ENCODE measurements around the gene NOB1. TPM values are rescaled to one million over a fixed set of nuclear protein-coding genes. Genes with fewer than 3 reads are reported as not detected.

NOB1 gene
- total and polyA plus RNA-seq, 2 experiments from 2014 or later = 41.4 to 56.6 TPM

DNA sequence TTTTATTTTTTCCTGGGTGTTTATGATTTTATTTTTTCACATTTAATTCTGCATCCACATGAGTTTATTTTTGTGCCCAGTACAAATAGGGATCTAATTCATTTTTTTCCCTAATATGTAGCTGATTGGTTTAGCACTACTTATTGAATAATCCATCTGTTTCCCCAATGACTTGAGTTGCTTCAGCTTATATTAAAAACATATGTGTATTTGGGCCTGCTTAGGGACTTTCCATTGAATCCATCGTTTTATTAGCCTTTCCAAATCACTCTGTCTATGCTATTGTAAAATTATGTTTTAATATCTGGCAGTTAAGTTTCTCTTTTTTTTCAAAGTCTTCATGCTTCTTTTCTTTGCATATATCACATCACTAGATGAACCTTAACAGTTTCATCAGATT is 49.6 kb upstream of the NOB1 start:
- H3F3A ChIP-seq (replicated peaks; ENCODE audit: low read depth) = no peaks in the 10 kb centered on the region
- H3K27ac ChIP-seq (ENCODE audit: low read depth) = no peak overlapping the region
- no peaks in the 10 kb centered on the region for H3K27me3 Mint-ChIP-seq (ENCODE audit: insufficient read depth, low read depth, poor library complexity)
- no peak overlapping the region for H3K4me3 Mint-ChIP-seq
- no peak overlapping the region for H2AFZ ChIP-seq
- H3K36me3 Mint-ChIP-seq (ENCODE audit: low read depth) = peaks cover 9% of the 10 kb centered on the region
- DNase-seq (ENCODE audit: low spot score) (no peak), ATAC-seq (no peak)
- H3K4me1 ChIP-seq (ENCODE audit: insufficient read depth) = no peaks in the 10 kb centered on the region
- H3K27me3 ChIP-seq (ENCODE audit: insufficient read depth) = no peaks in the 10 kb centered on the region
- no peaks in the 10 kb centered on the region for H3K79me2 ChIP-seq (replicated peaks; ENCODE audit: insufficient read depth)
- no peak for TF ChIP-seq NANOG (IDR thresholded peaks at IDR 0.05; ENCODE audit: borderline replicate concordance)
- TF ChIP-seq EZH2 (IDR thresholded peaks at IDR 0.05; ENCODE audit: low read depth, unreplicated experiment) = no peak
- TF ChIP-seq, protein P1, sequence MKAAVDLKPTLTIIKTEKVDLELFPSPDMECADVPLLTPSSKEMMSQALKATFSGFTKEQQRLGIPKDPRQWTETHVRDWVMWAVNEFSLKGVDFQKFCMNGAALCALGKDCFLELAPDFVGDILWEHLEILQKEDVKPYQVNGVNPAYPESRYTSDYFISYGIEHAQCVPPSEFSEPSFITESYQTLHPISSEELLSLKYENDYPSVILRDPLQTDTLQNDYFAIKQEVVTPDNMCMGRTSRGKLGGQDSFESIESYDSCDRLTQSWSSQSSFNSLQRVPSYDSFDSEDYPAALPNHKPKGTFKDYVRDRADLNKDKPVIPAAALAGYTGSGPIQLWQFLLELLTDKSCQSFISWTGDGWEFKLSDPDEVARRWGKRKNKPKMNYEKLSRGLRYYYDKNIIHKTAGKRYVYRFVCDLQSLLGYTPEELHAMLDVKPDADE (IDR thresholded peaks at IDR 0.05) = no peak
- TF ChIP-seq, protein P2, sequence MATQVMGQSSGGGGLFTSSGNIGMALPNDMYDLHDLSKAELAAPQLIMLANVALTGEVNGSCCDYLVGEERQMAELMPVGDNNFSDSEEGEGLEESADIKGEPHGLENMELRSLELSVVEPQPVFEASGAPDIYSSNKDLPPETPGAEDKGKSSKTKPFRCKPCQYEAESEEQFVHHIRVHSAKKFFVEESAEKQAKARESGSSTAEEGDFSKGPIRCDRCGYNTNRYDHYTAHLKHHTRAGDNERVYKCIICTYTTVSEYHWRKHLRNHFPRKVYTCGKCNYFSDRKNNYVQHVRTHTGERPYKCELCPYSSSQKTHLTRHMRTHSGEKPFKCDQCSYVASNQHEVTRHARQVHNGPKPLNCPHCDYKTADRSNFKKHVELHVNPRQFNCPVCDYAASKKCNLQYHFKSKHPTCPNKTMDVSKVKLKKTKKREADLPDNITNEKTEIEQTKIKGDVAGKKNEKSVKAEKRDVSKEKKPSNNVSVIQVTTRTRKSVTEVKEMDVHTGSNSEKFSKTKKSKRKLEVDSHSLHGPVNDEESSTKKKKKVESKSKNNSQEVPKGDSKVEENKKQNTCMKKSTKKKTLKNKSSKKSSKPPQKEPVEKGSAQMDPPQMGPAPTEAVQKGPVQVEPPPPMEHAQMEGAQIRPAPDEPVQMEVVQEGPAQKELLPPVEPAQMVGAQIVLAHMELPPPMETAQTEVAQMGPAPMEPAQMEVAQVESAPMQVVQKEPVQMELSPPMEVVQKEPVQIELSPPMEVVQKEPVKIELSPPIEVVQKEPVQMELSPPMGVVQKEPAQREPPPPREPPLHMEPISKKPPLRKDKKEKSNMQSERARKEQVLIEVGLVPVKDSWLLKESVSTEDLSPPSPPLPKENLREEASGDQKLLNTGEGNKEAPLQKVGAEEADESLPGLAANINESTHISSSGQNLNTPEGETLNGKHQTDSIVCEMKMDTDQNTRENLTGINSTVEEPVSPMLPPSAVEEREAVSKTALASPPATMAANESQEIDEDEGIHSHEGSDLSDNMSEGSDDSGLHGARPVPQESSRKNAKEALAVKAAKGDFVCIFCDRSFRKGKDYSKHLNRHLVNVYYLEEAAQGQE (IDR thresholded peaks at IDR 0.05; ENCODE audit: unreplicated experiment) = no peak
- TF ChIP-seq, protein P3, sequence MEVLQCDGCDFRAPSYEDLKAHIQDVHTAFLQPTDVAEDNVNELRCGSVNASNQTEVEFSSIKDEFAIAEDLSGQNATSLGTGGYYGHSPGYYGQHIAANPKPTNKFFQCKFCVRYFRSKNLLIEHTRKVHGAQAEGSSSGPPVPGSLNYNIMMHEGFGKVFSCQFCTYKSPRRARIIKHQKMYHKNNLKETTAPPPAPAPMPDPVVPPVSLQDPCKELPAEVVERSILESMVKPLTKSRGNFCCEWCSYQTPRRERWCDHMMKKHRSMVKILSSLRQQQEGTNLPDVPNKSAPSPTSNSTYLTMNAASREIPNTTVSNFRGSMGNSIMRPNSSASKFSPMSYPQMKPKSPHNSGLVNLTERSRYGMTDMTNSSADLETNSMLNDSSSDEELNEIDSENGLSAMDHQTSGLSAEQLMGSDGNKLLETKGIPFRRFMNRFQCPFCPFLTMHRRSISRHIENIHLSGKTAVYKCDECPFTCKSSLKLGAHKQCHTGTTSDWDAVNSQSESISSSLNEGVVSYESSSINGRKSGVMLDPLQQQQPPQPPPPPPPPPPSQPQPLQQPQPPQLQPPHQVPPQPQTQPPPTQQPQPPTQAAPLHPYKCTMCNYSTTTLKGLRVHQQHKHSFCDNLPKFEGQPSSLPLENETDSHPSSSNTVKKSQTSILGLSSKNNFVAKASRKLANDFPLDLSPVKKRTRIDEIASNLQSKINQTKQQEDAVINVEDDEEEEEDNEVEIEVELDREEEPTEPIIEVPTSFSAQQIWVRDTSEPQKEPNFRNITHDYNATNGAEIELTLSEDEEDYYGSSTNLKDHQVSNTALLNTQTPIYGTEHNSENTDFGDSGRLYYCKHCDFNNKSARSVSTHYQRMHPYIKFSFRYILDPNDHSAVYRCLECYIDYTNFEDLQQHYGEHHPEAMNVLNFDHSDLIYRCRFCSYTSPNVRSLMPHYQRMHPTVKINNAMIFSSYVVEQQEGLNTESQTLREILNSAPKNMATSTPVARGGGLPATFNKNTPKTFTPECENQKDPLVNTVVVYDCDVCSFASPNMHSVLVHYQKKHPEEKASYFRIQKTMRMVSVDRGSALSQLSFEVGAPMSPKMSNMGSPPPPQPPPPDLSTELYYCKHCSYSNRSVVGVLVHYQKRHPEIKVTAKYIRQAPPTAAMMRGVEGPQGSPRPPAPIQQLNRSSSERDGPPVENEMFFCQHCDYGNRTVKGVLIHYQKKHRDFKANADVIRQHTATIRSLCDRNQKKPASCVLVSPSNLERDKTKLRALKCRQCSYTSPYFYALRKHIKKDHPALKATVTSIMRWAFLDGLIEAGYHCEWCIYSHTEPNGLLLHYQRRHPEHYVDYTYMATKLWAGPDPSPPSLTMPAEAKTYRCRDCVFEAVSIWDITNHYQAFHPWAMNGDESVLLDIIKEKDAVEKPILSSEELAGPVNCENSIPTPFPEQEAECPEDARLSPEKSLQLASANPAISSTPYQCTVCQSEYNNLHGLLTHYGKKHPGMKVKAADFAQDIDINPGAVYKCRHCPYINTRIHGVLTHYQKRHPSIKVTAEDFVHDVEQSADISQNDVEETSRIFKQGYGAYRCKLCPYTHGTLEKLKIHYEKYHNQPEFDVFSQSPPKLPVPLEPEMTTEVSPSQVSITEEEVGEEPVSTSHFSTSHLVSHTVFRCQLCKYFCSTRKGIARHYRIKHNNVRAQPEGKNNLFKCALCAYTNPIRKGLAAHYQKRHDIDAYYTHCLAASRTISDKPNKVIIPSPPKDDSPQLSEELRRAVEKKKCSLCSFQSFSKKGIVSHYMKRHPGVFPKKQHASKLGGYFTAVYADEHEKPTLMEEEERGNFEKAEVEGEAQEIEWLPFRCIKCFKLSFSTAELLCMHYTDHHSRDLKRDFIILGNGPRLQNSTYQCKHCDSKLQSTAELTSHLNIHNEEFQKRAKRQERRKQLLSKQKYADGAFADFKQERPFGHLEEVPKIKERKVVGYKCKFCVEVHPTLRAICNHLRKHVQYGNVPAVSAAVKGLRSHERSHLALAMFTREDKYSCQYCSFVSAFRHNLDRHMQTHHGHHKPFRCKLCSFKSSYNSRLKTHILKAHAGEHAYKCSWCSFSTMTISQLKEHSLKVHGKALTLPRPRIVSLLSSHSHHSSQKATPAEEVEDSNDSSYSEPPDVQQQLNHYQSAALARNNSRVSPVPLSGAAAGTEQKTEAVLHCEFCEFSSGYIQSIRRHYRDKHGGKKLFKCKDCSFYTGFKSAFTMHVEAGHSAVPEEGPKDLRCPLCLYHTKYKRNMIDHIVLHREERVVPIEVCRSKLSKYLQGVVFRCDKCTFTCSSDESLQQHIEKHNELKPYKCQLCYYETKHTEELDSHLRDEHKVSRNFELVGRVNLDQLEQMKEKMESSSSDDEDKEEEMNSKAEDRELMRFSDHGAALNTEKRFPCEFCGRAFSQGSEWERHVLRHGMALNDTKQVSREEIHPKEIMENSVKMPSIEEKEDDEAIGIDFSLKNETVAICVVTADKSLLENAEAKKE (CRISPR knock-in tag; IDR thresholded peaks at IDR 0.05) = no peak
- no peak for TF ChIP-seq ZNF114 (CRISPR knock-in tag; IDR thresholded peaks at IDR 0.05)
- no peak for TF ChIP-seq POLR2AphosphoS5 (IDR thresholded peaks at IDR 0.05; ENCODE audit: low read depth)
- TF ChIP-seq EZH2phosphoT487 (IDR thresholded peaks at IDR 0.05; ENCODE audit: unreplicated experiment) = no peak
- TF ChIP-seq, protein P4, sequence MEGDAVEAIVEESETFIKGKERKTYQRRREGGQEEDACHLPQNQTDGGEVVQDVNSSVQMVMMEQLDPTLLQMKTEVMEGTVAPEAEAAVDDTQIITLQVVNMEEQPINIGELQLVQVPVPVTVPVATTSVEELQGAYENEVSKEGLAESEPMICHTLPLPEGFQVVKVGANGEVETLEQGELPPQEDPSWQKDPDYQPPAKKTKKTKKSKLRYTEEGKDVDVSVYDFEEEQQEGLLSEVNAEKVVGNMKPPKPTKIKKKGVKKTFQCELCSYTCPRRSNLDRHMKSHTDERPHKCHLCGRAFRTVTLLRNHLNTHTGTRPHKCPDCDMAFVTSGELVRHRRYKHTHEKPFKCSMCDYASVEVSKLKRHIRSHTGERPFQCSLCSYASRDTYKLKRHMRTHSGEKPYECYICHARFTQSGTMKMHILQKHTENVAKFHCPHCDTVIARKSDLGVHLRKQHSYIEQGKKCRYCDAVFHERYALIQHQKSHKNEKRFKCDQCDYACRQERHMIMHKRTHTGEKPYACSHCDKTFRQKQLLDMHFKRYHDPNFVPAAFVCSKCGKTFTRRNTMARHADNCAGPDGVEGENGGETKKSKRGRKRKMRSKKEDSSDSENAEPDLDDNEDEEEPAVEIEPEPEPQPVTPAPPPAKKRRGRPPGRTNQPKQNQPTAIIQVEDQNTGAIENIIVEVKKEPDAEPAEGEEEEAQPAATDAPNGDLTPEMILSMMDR (conservative IDR thresholded peaks at IDR 0.05; ENCODE audit: low read depth in 2 of 2) = no peak
- no peak for TF ChIP-seq ZNF331 (CRISPR knock-in tag; IDR thresholded peaks at IDR 0.05; ENCODE audit: low read depth)
- TF ChIP-seq JUNB (IDR thresholded peaks at IDR 0.05; ENCODE audit: unreplicated experiment) = no peak
- TF ChIP-seq CREB1 (CRISPR knock-in tag; IDR thresholded peaks at IDR 0.05; ENCODE audit: low read depth) = no peak
- no peak for TF ChIP-seq STAT1 (IDR thresholded peaks at IDR 0.05; ENCODE audit: unreplicated experiment)
- H4K20me1 ChIP-seq (replicated peaks; ENCODE audit: insufficient read depth) = no peaks in the 10 kb centered on the region
- H3K9me3 Mint-ChIP-seq = no peaks in the 10 kb centered on the region
- H3K4me1 Mint-ChIP-seq = no peaks in the 10 kb centered on the region
- 0 out of 2 replicates have a peak, but pooled peaks cover 3% of the 10 kb centered on the region for H3K36me3 ChIP-seq (ENCODE audit: insufficient read depth)
- no peak overlapping the region for H3K4me3 ChIP-seq
- no peak overlapping the region for H3K27ac Mint-ChIP-seq
- no peaks in the 10 kb centered on the region for H3K9me2 ChIP-seq (ENCODE audit: insufficient read depth)
- H3K4me2 ChIP-seq = no peak overlapping the region
